ENCODE data around the gene CALCOCO1.

Gene CALCOCO1

DNA sequence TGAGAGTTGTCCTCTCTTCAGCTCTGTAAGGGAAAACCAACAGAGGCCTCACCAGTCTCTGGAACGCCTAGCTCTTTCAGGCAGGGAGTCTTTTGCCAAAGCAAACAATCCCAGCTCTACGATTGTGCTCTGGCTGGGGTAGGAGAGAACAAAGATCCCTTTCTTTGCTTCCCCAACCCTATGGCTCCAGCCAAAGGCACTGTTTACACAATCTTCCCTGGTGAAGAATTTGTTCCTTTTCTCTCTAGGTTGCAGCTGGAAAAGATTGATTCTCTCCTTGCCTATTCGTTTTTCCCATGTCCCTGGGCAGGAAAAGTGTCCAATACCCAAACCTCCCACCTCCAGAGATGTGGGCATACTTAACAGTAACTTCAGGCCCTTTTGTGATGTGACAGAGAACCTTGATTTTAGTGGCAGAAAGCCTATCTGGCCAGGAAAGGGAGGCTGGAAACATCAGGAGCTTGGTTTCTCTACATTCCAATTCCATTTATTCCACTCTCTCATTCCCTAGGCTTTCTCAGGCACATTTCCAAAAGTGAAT, 68.2 kb downstream of the CALCOCO1 start:
- no peak for DNase-seq

All from activated CD4-positive, alpha-beta T cell treated with anti-CD3 and anti-CD28 coated beads for 48 hours (primary cell).